Adipocyte (in vitro differentiated cells): ENCODE data around the gene KRT73.

ENCODE experiments used
- DNase-seq: peaks from one replicate; pipeline ENCODE4 v3.0.0-alpha.2; 2015; ENCODE audit warnings: low read depth
- H3K27me3 ChIP-seq: replicated peaks from 2 replicates; pipeline ENCODE4 v1.7.0; 2013; ENCODE audit warnings: mild to moderate bottlenecking, low read length, moderate library complexity; ENCODE audit not compliant: control insufficient read depth, insufficient read depth
- H3K36me3 ChIP-seq: 2 replicates; pipeline ENCODE4 v1.7.0; 2013; ENCODE audit warnings: low read length, mild to moderate bottlenecking, moderate library complexity; ENCODE audit not compliant: control insufficient read depth, insufficient read depth, severe bottlenecking
- H3K4me1 ChIP-seq: 2 replicates; pipeline ENCODE4 v1.7.0; 2013; ENCODE audit warnings: mild to moderate bottlenecking, low read length, moderate library complexity; ENCODE audit not compliant: control insufficient read depth, insufficient read depth
- H3K4me3 ChIP-seq: 2 replicates; pipeline ENCODE4 v1.7.0; 2013; ENCODE audit warnings: mild to moderate bottlenecking, low read length, moderate library complexity
- H3K9ac ChIP-seq: 2 replicates; pipeline ENCODE4 v1.7.0; 2013; ENCODE audit warnings: mild to moderate bottlenecking, low read length, moderate library complexity
- H3K9me3 ChIP-seq: 2 replicates; pipeline ENCODE4 v1.7.0; 2013; ENCODE audit warnings: mild to moderate bottlenecking, low read length, moderate library complexity; ENCODE audit not compliant: control insufficient read depth

The KRT73 gene

GRCh38 chr12:52591521-52591920 lies 26.8 kb downstream of the KRT73 start:
- no peak overlapping the region for H3K9ac ChIP-seq
- no peaks in the 10 kb centered on the region for H3K36me3 ChIP-seq
- no peaks in the 10 kb centered on the region for H3K9me3 ChIP-seq
- no peak overlapping the region for H3K4me3 ChIP-seq
- peaks cover 50% of the 10 kb centered on the region for H3K27me3 ChIP-seq
- H3K4me1 ChIP-seq, result no peaks in the 10 kb centered on the region
- no peak for DNase-seq

- DNase-seq, result no peak
- H3K9me3 ChIP-seq, result no peaks in the 10 kb centered on the region
These were observed 28.3 kb downstream of the KRT73 start for GRCh38 chr12:52590021-52590420.

DNA sequence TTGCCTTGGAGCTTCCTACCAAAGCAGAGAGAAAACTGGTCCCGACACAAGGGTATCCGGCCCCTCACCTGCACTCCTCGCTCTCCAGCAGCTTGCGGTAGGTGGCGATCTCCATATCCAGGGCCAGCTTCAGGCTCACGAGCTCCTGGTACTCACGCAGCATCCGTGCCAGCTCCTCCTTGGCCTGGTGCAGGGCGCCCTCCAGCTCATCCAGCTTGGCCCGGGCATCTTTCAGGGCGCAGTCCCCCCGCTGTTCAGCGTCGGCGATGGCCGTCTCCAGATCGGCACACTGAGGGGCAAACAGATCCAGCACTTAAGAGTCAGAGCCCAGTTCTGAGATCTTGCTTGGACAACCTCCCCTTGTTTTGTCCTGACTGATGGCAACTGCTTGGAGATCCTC lies 30.8 kb downstream of the KRT73 start:
- H3K9ac ChIP-seq, result no peak overlapping the region
- no peak for DNase-seq
- no peaks in the 10 kb centered on the region for H3K4me1 ChIP-seq
- H3K9me3 ChIP-seq, result no peaks in the 10 kb centered on the region
- H3K36me3 ChIP-seq, result no peaks in the 10 kb centered on the region
- H3K27me3 ChIP-seq, result peaks cover 58% of the 10 kb centered on the region
- no peak overlapping the region for H3K4me3 ChIP-seq

More at GRCh38 chr12:52590021-52590420, 28.3 kb downstream of the KRT73 start:
- no peaks in the 10 kb centered on the region for H3K4me1 ChIP-seq
- no peaks in the 10 kb centered on the region for H3K36me3 ChIP-seq
- no peak overlapping the region for H3K9ac ChIP-seq
- peaks cover 55% of the 10 kb centered on the region for H3K27me3 ChIP-seq
- H3K4me3 ChIP-seq, result no peak overlapping the region

GRCh38 chr12:52585946-52586345 lies 32.4 kb downstream of the KRT73 start:
- H3K9me3 ChIP-seq, result no peaks in the 10 kb centered on the region
- no peak overlapping the region for H3K4me3 ChIP-seq
- H3K4me1 ChIP-seq, result no peaks in the 10 kb centered on the region
- H3K36me3 ChIP-seq, result no peaks in the 10 kb centered on the region
- peaks cover 45% of the 10 kb centered on the region for H3K27me3 ChIP-seq
- DNase-seq, result no peak
- H3K9ac ChIP-seq, result no peak overlapping the region

- Histone ChIP-seq H3K9me3 (no peaks in the 10 kb centered on the region), H3K4me3 (no peak overlapping the region), H3K4me1 (no peaks in the 10 kb centered on the region), H3K9ac (no peak overlapping the region), H3K27me3 (peaks cover 43% of the 10 kb centered on the region), H3K36me3 (no peaks in the 10 kb centered on the region)
- no peak for DNase-seq
These were observed 33.3 kb downstream of the KRT73 start for GRCh38 chr12:52585066-52585465.

- Histone ChIP-seq H3K4me3 (no peak overlapping the region), H3K27me3 (peaks cover 43% of the 10 kb centered on the region), H3K9me3 (no peaks in the 10 kb centered on the region), H3K9ac (no peak overlapping the region), H3K4me1 (no peaks in the 10 kb centered on the region), H3K36me3 (no peaks in the 10 kb centered on the region)
- DNase-seq, result no peak
These were observed 34.1 kb downstream of the KRT73 start for GRCh38 chr12:52584156-52584682.

DNA sequence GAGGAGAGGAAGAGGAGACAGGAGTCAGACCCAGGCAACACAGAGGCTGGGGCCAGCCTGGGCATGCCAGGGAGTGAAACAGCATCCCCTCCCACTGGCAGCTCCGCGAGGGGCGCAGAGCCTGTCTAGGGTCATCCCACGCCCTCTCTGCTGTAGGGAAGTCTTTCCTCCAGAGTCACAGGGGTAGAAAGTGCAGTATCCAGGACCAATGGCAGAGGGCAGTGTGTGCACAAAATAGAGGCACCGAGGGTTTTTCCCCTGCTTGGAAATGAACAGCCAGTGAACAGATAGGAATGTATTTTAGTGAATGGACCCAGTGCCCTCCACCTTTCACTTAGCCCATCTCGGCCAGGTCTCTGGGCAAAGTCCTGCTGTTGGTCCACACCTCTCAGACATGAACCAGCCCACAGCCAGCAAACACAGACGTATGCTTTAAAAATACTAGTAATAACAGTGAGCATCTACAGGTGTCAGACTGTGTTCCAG lies 35.3 kb downstream of the KRT73 start:
- H3K36me3 ChIP-seq, result no peaks in the 10 kb centered on the region

GRCh38 chr12:52582486-52582885 lies 35.9 kb downstream of the KRT73 start:
- H3K4me3 ChIP-seq, result no peak overlapping the region
- H3K36me3 ChIP-seq, result no peaks in the 10 kb centered on the region
- H3K4me1 ChIP-seq, result no peaks in the 10 kb centered on the region
- H3K27me3 ChIP-seq, result peaks cover 36% of the 10 kb centered on the region
- no peak overlapping the region for H3K9ac ChIP-seq
- no peaks in the 10 kb centered on the region for H3K9me3 ChIP-seq
- no peak for DNase-seq

More for the DNA sequence above, 35.3 kb downstream of the KRT73 start:
- Histone ChIP-seq H3K27me3 (peaks cover 38% of the 10 kb centered on the region), H3K9me3 (no peaks in the 10 kb centered on the region), H3K9ac (no peak overlapping the region), H3K4me3 (no peak overlapping the region), H3K4me1 (no peaks in the 10 kb centered on the region)
- DNase-seq, result peak; percentile 80

- DNase-seq, result peak; percentile 15
- peaks cover 30% of the 10 kb centered on the region for H3K27me3 ChIP-seq
- no peak overlapping the region for H3K9ac ChIP-seq
- no peak overlapping the region for H3K4me3 ChIP-seq
- no peaks in the 10 kb centered on the region for H3K9me3 ChIP-seq
- no peaks in the 10 kb centered on the region for H3K36me3 ChIP-seq
- no peaks in the 10 kb centered on the region for H3K4me1 ChIP-seq
These were observed 36.9 kb downstream of the KRT73 start for GRCh38 chr12:52581481-52581880.

DNA sequence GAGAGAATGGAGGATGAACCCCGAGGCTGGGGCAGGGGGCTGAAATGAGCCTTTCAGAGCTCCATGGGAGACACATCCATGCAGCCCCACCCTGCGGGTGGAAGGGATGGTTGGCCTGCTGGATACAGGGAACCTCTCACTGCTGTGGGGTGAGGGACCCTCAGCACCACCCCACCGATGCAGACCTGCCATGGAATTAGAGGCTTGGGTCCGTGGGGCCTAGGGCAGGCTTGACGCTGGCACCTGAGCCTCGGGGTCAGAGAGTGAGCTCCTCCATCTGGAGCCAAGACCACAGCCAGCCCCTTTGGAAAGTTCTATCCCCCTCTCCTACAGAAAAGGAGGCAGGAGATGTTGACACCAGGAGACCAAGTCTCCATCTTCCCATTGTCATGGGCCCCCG lies 37.3 kb downstream of the KRT73 start:
- Histone ChIP-seq H3K27me3 (peaks cover 29% of the 10 kb centered on the region), H3K36me3 (no peaks in the 10 kb centered on the region), H3K9ac (no peak overlapping the region), H3K9me3 (no peaks in the 10 kb centered on the region), H3K4me3 (no peak overlapping the region), H3K4me1 (no peaks in the 10 kb centered on the region)
- DNase-seq, result no peak

GRCh38 chr12:52580496-52580895 lies 37.9 kb downstream of the KRT73 start:
- no peak overlapping the region for H3K9ac ChIP-seq
- DNase-seq, result no peak
- H3K36me3 ChIP-seq, result no peaks in the 10 kb centered on the region
- no peaks in the 10 kb centered on the region for H3K4me1 ChIP-seq
- peaks cover 34% of the 10 kb centered on the region for H3K27me3 ChIP-seq
- H3K4me3 ChIP-seq, result no peak overlapping the region
- H3K9me3 ChIP-seq, result no peaks in the 10 kb centered on the region
